K562 (cell line): ENCODE results near the gene RAB13. TPM values are rescaled to one million over a fixed set of nuclear protein-coding genes. Genes with fewer than 3 reads are reported as not detected.
A peak's percentile ranks its signal among the peaks of the same experiment; 100 is the strongest.

Experiments used
- ATAC-seq: fragments of 200-7000 bp; cut with Tn5 transposase; 3 replicates; pipeline ENCODE4 v1.9.1; 2020; ENCODE audit warnings: moderate library complexity
- BruUV-seq: library from RNA; stranded (reverse); fragments of 400-500 nt; replicated peaks from 2 replicates; lab custom pipeline; 2021; lab: Mats Ljungman, UMichigan
- CTCF ChIA-PET: fragments of 300-600 bp; formaldehyde crosslinking; extraction: SDS; loops from one replicate; lab custom pipeline; 2021; ENCODE audit warnings: low intra/inter-chr PET ratio; lab: Yijun Ruan, JAX
- POLR2A ChIA-PET: fragments of 300-600, 350-650 bp; sonication (Branson Sonifier 250); formaldehyde crosslinking; extraction: SDS; loops from one replicate; lab custom pipeline; 2021; ENCODE audit warnings: antibody characterized with exemption, inconsistent platforms; lab: Yijun Ruan, JAX
- DNase-seq, 4 experiments: peaks; one replicate each; pipeline versions ENCODE4 v3.0.0 to v3.0.0-alpha.2; 2011 to 2018; ENCODE audit warnings: low spot score in 3 of 4, mixed read lengths in 3 of 4; ENCODE audit errors: extremely low read depth in 1 of 4
- FAIRE-seq: peaks from 2 replicates; lab custom pipeline; 2011; peaks lifted over from hg19 to GRCh38; lab: Jason Lieb, UNC
- H2AFZ ChIP-seq: 2 replicates; pipeline ENCODE4 v1.6.0; 2011; ENCODE audit warnings: low read depth, low read length, control low read depth, inconsistent platforms
- H3K27ac ChIP-seq: fragments of 200-600 bp; 3 replicates; pipeline ENCODE4 v1.8.0; 2011; ENCODE audit warnings: low read depth, mild to moderate bottlenecking, control low read depth, inconsistent platforms, low read length, moderate library complexity, mixed read lengths; ENCODE audit errors: extremely low read depth
- H3K27me3 ChIP-seq, 2 experiments: fragments of 300-600 bp in 1 of 2; 2 replicates in 1 of 2; 3 replicates in 1 of 2; pipeline versions ENCODE4 v1.6.0 to v1.8.0; 2011; ENCODE audit warnings: inconsistent platforms in 2 of 2, low read length in 2 of 2, mild to moderate bottlenecking in 1 of 2, mixed read lengths in 1 of 2, moderate library complexity in 1 of 2; ENCODE audit not compliant: control insufficient read depth in 2 of 2, insufficient read depth in 2 of 2
- H3K36me3 ChIP-seq: fragments of 300-600 bp; 3 replicates; pipeline ENCODE4 v1.8.0; 2011; ENCODE audit warnings: mild to moderate bottlenecking, low read length, inconsistent platforms; ENCODE audit not compliant: control insufficient read depth, insufficient read depth
- H3K4me1 ChIP-seq, 2 experiments: fragments of 200-600 bp in 1 of 2; replicated peaks in 1 of 2; 2 replicates in 1 of 2; 3 replicates in 1 of 2; pipeline versions ENCODE4 v1.5.1 to v1.8.0; 2011; ENCODE audit warnings: inconsistent platforms in 2 of 2, low read length in 2 of 2, mild to moderate bottlenecking in 1 of 2, mixed read lengths in 1 of 2, moderate library complexity in 1 of 2; ENCODE audit not compliant: control insufficient read depth in 2 of 2, insufficient read depth in 2 of 2
- H3K4me2 ChIP-seq: 2 replicates; pipeline ENCODE4 v1.6.1; 2011; ENCODE audit warnings: low read length, control low read depth, inconsistent platforms, mixed read lengths; ENCODE audit not compliant: insufficient read depth
- H3K4me3 ChIP-seq: fragments of 200-600 bp; sonication (generic), shearing (Covaris generic); 2 replicates; pipeline ENCODE4 v1.5.1; 2016; ENCODE audit warnings: control low read depth, inconsistent platforms
- H3K79me2 ChIP-seq: fragments of 200-600 bp; 3 replicates; pipeline ENCODE4 v1.8.0; 2011; ENCODE audit warnings: low read length, inconsistent platforms; ENCODE audit not compliant: control insufficient read depth, insufficient read depth
- H3K9ac ChIP-seq, 2 experiments: 2 replicates each; pipeline versions ENCODE4 v1.6.0 to v1.6.1; 2011; ENCODE audit warnings: low read depth in 2 of 2, low read length in 2 of 2, control low read depth in 1 of 2, inconsistent platforms in 1 of 2, mild to moderate bottlenecking in 1 of 2, mixed read lengths in 1 of 2; ENCODE audit not compliant: insufficient read depth in 1 of 2
- H3K9me1 ChIP-seq: one replicate; pipeline ENCODE4 v1.6.0; 2011; ENCODE audit warnings: inconsistent platforms, mild to moderate bottlenecking, low read length, moderate library complexity; ENCODE audit not compliant: control insufficient read depth, insufficient read depth
- H3K9me3 ChIP-seq: replicated peaks from 2 replicates; pipeline ENCODE4 v1.5.1; 2011; ENCODE audit warnings: low read depth, low read length, inconsistent platforms; ENCODE audit not compliant: control insufficient read depth, insufficient read depth
- H4K20me1 ChIP-seq: replicated peaks from 2 replicates; pipeline ENCODE4 v1.6.1; 2011; ENCODE audit warnings: low read length, inconsistent platforms, mixed read lengths; ENCODE audit not compliant: control insufficient read depth, insufficient read depth
- ARNT ChIP-seq, 2 experiments: fragments of 450-650 bp; IDR thresholded peaks; 2 replicates each; pipeline ENCODE4 v1.6.1; 2016; ENCODE audit warnings: mild to moderate bottlenecking in 1 of 2
- CBFA2T2 ChIP-seq: fragments of 450-650 bp; conservative IDR thresholded peaks from 2 replicates; pipeline ENCODE4 v1.6.1; 2017; ENCODE audit warnings: mild to moderate bottlenecking
- CEBPG ChIP-seq, 3 experiments: fragments of 200-800 bp in 1 of 3; sonication (Bioruptor generic) in 1 of 3; sonication (generic) in 1 of 3; formaldehyde crosslinking in 1 of 3; IDR thresholded peaks in 2 of 3; conservative IDR thresholded peaks in 1 of 3; 2 replicates each; pipeline versions ENCODE4 v1.6.1 to v1.8.0; 2016 to 2022; ENCODE audit warnings: missing compliant biosample characterization in 2 of 3, missing genetic modification characterization in 2 of 3, mild to moderate bottlenecking in 1 of 3, missing genetic modification reagents in 1 of 3
- KDM5B ChIP-seq: fragments of 200-600 bp; sonication (generic); IDR thresholded peaks from 2 replicates; pipeline ENCODE4 v1.6.1; 2012; ENCODE audit warnings: low read depth, mild to moderate bottlenecking, moderate library complexity, low read length, control low read depth, inconsistent platforms; ENCODE audit not compliant: insufficient replicate concordance
- LCOR ChIP-seq: sonication (generic); formaldehyde crosslinking; IDR thresholded peaks from 2 replicates; pipeline ENCODE4 v1.8.0; 2022; ENCODE audit warnings: mild to moderate bottlenecking, missing genetic modification reagents
- LEF1 ChIP-seq: fragments of 450-650 bp; IDR thresholded peaks from 2 replicates; pipeline ENCODE4 v1.6.1; 2016; ENCODE audit warnings: mild to moderate bottlenecking
- MAFK ChIP-seq: IDR thresholded peaks from 2 replicates; pipeline ENCODE4 v1.6.1; 2011; ENCODE audit warnings: low read length, improper control_type of control experiment
- NCOA2 ChIP-seq, 2 experiments: fragments of 450-650 bp; IDR thresholded peaks; 2 replicates each; pipeline ENCODE4 v1.6.1; 2018; ENCODE audit warnings: mild to moderate bottlenecking in 2 of 2, moderate library complexity in 1 of 2; ENCODE audit not compliant: partially characterized antibody in 2 of 2
- PHB2 ChIP-seq: fragments of 450-650 bp; IDR thresholded peaks from 2 replicates; pipeline ENCODE4 v1.6.1; 2017; ENCODE audit warnings: low read depth
- POLR2A ChIP-seq: fragments of 450-650 bp; conservative IDR thresholded peaks from 2 replicates; pipeline ENCODE4 v1.6.1; 2016
- POLR2AphosphoS2 ChIP-seq: IDR thresholded peaks from 2 replicates; pipeline ENCODE4 v1.6.1; 2012; ENCODE audit warnings: low read length, improper control_type of control experiment
- POLR2AphosphoS5 ChIP-seq: IDR thresholded peaks from 2 replicates; pipeline ENCODE4 v1.6.1; 2011; ENCODE audit warnings: mild to moderate bottlenecking, low read depth, low read length, moderate library complexity; ENCODE audit not compliant: control insufficient read depth, insufficient read depth
- SMAD1 ChIP-seq: fragments of 150-350 bp; IDR thresholded peaks from 2 replicates; pipeline ENCODE4 v1.6.1; 2014; ENCODE audit warnings: low read length, low read depth; ENCODE audit not compliant: partially characterized antibody
- SNRNP70 ChIP-seq: fragments of 200-400 bp; formaldehyde crosslinking; optimal IDR thresholded peaks from 2 replicates; pipeline ENCODE3; 2017; ENCODE audit warnings: low read depth, low read length
- SRSF1 ChIP-seq: fragments of 200-400 bp; formaldehyde crosslinking; IDR thresholded peaks from 2 replicates; pipeline ENCODE4 v1.6.1; 2017; ENCODE audit warnings: mild to moderate bottlenecking, low read depth, low read length, moderate library complexity
- SUPT5H ChIP-seq: fragments of 450-650 bp; IDR thresholded peaks from 2 replicates; pipeline ENCODE4 v1.6.1; 2016
- TCF7L2 ChIP-seq: fragments of 150-350 bp; IDR thresholded peaks from 2 replicates; pipeline ENCODE4 v1.6.1; 2016; ENCODE audit warnings: low read depth, mild to moderate bottlenecking, low read length, moderate library complexity
- TOE1 ChIP-seq, 2 experiments: fragments of 450-650 bp in 1 of 2; sonication (generic) in 1 of 2; formaldehyde crosslinking in 1 of 2; IDR thresholded peaks; 2 replicates each; pipeline versions ENCODE4 v1.7.1 to v1.8.0; 2016 to 2022; ENCODE audit warnings: borderline replicate concordance in 2 of 2, mild to moderate bottlenecking in 2 of 2, antibody characterized with exemption in 1 of 2, inconsistent platforms in 1 of 2, low read depth in 1 of 2, missing genetic modification reagents in 1 of 2, moderate library complexity in 1 of 2
- WHSC1 ChIP-seq: IDR thresholded peaks from one replicate; pipeline ENCODE4 v1.6.1; 2012; ENCODE audit warnings: low read length, control low read depth, inconsistent platforms
- ZNF134 ChIP-seq: fragments of 250-450 bp; sonication (Bioruptor Pico); conservative IDR thresholded peaks from 2 replicates; pipeline ENCODE4 v1.4.0; 2020
- ZNF785 ChIP-seq: fragments of 250-450 bp; sonication (Bioruptor Pico); IDR thresholded peaks from 2 replicates; pipeline ENCODE4 v1.4.0; 2020; ENCODE audit warnings: mild to moderate bottlenecking
- WGBS: fragments of 100-300 bp; shearing (Covaris generic); methylation state at CpG from one replicate; pipeline ENCODE4 v1.1.6; 2016; ENCODE audit warnings: low coverage, mixed read lengths; ENCODE audit not compliant: insufficient coverage; ENCODE audit errors: missing lambda C conversion rate; 5-methylcytosine and 5-hydroxymethylcytosine counted together
- in situ Hi-C: fragments of 300-500 bp; cut with MboI; formaldehyde crosslinking; loops from 4 replicates; pipeline ENCODE4 v1.15.0; 2018; ENCODE audit warnings: inconsistent platforms, mixed read lengths
- intact Hi-C: fragments of 100-400 bp; cut with micrococcal nuclease; formaldehyde crosslinking; loops from 2 replicates; pipeline ENCODE4 v1.14.2; 2022
- polyA plus RNA-seq, 8 experiments: library from polyadenylated mRNA; depleted of rRNA in 4 of 8; stranded (reverse) in 5 of 8; unstranded in 3 of 8; fragments of >200 nt; fragmentation: Nextera tagmentation in 2 of 8; fragmentation: Illumina TruSeq in 1 of 8; extraction: Ambion mirVana in 2 of 8; extraction: Trizol in 1 of 8; gene quantifications; 2 replicates each; pipeline versions ENCODE4 v1.2.1 to v1.2.3, GENCODE V29; 2011 to 2014; ENCODE audit warnings: inconsistent platforms in 1 of 8, missing spikeins in 1 of 8
- total RNA-seq, 7 experiments: library from RNA; depleted of rRNA in 6 of 7; stranded (reverse); fragments of >200 nt in 6 of 7; fragmentation: Illumina TruSeq in 2 of 7; extraction: Trizol in 2 of 7; gene quantifications; 2 replicates each; pipeline versions ENCODE4 v1.2.1 to v1.2.3, GENCODE V29; 2011 to 2021; ENCODE audit warnings: low replicate concordance in 1 of 7
- TF ChIP-seq, protein P1 (sequence below): fragments of 250-450 bp; sonication (Bioruptor Pico); IDR thresholded peaks from 2 replicates; pipeline ENCODE4 v1.8.0; 2022; ENCODE audit warnings: inconsistent platforms
- TF ChIP-seq, protein P2 (sequence below): sonication (generic); IDR thresholded peaks from 2 replicates; pipeline ENCODE4 v1.6.1; 2016

RAB13 gene
- total and polyA plus RNA-seq, 9 of the 15 experiments (the other 6 are each of a cell fraction or from before 2014, with no cell fraction given) = 22.3 to 100 (median 39.8) TPM

DNA sequence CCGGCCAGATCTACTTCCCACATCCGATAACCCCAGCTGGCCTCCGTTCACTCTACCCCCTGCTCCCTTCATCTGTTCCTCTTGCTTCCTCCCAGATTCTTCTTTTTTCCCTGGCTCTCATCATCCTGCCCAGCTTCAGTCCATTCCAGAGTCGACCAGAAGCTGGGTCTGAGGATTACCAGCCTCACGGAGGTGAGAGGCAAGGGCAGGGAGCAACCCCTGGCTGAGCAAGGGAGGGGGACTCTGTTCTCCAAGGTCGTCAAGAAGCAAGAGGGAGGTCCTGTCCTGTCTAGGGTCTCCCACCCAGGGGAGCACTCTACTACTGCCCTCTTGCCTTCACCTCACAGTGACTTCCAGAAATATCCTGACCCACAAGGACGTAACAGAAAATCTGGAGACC is 12.6 kb downstream of the RAB13 start:
- Histone ChIP-seq H3K27ac (no peak overlapping the region), H3K4me2 (no peak overlapping the region), H3K4me1 (peaks cover 9 to 14% of the 10 kb centered on the region in 2 experiments), H3K79me2 (peaks cover 36% of the 10 kb centered on the region), H4K20me1 (no peaks in the 10 kb centered on the region), H3K4me3 (no peak overlapping the region), H3K9ac (peak overlapping the region in 1 of 2 experiments; percentile 23; a peak in 1 of 4 replicates), H3K36me3 (peaks cover 36% of the 10 kb centered on the region), H2AFZ (no peak overlapping the region), H3K9me1 (no peaks in the 10 kb centered on the region), H3K9me3 (no peaks in the 10 kb centered on the region), H3K27me3 (no peaks in the 10 kb centered on the region)
- CTCF ChIA-PET = no interaction called here
- WGBS = 59% methylated on average over 7 of the region's 7 CpGs
- DNase-seq (no peak), FAIRE-seq (no peak), ATAC-seq (no peak)
- intact Hi-C loops = no loop called here
- in situ Hi-C loops = no loop called here
- POLR2A ChIA-PET = interaction anchor here (0.6 to 7.1 kb wide), 7 partner anchors 10 to 458 kb away, joined by 3 to 37 read pairs (median 6); partner anchors contain the start of genes CRTC2, RAB13, RPS27 and SLC39A1
- BruUV-seq = no TSS peak
- TF ChIP-seq SNRNP70 = no peak
- TF ChIP-seq TOE1 (IDR thresholded peaks at IDR 0.05; ENCODE audit: borderline replicate concordance) = no peak
- TF ChIP-seq TOE1 (CRISPR knock-in tag; IDR thresholded peaks at IDR 0.05; ENCODE audit: borderline replicate concordance, low read depth) = no peak
- TF ChIP-seq SUPT5H = peak; percentile 65; the same call in 1 of the 2 replicates
- no peak for TF ChIP-seq TCF7L2
- TF ChIP-seq POLR2AphosphoS5 = peak; percentile 57; the same call in 1 of the 2 replicates
- no peak for TF ChIP-seq ARNT (IDR thresholded peaks at IDR 0.05)
- TF ChIP-seq, protein P1, sequence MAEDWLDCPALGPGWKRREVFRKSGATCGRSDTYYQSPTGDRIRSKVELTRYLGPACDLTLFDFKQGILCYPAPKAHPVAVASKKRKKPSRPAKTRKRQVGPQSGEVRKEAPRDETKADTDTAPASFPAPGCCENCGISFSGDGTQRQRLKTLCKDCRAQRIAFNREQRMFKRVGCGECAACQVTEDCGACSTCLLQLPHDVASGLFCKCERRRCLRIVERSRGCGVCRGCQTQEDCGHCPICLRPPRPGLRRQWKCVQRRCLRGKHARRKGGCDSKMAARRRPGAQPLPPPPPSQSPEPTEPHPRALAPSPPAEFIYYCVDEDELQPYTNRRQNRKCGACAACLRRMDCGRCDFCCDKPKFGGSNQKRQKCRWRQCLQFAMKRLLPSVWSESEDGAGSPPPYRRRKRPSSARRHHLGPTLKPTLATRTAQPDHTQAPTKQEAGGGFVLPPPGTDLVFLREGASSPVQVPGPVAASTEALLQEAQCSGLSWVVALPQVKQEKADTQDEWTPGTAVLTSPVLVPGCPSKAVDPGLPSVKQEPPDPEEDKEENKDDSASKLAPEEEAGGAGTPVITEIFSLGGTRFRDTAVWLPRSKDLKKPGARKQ (CRISPR knock-in tag) = no peak
- peak; percentile 58 for TF ChIP-seq POLR2A
- no peak for TF ChIP-seq LCOR (CRISPR knock-in tag)
- no peak for TF ChIP-seq ZNF134 (CRISPR knock-in tag)
- TF ChIP-seq CBFA2T2 = no peak
- no peak for TF ChIP-seq PHB2
- TF ChIP-seq SMAD1 = no peak
- TF ChIP-seq POLR2AphosphoS2 = peak; percentile 52; the same call in 1 of the 2 replicates
- no peak for TF ChIP-seq NCOA2 (IDR thresholded peaks at IDR 0.05; ENCODE audit: partially characterized antibody in 2 of 2)
- no peak for TF ChIP-seq LEF1
- TF ChIP-seq ZNF785 = no peak
- no peak for TF ChIP-seq MAFK
- TF ChIP-seq CEBPG (CRISPR knock-in tag; IDR thresholded peaks at IDR 0.05) = no peak
- TF ChIP-seq CEBPG (tag; conservative IDR thresholded peaks at IDR 0.05 in 1 of 2, IDR thresholded peaks at IDR 0.05 in 1 of 2) = no peak
- peak; percentile 3 for TF ChIP-seq KDM5B
- TF ChIP-seq, protein P2, sequence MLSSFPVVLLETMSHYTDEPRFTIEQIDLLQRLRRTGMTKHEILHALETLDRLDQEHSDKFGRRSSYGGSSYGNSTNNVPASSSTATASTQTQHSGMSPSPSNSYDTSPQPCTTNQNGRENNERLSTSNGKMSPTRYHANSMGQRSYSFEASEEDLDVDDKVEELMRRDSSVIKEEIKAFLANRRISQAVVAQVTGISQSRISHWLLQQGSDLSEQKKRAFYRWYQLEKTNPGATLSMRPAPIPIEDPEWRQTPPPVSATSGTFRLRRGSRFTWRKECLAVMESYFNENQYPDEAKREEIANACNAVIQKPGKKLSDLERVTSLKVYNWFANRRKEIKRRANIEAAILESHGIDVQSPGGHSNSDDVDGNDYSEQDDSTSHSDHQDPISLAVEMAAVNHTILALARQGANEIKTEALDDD = no peak
- TF ChIP-seq SRSF1 = no peak
- no peak for TF ChIP-seq WHSC1
